CD14-positive monocyte (primary cell): ENCODE results near the gene MAPK13. TPM values are rescaled to one million over a fixed set of nuclear protein-coding genes. Genes with fewer than 3 reads are reported as not detected.

Experiments used
- DNase-seq, 3 donors: peaks; one replicate each; pipeline ENCODE4 v3.0.0-alpha.2; 2011 to 2022
- H2AFZ ChIP-seq: 2 replicates; pipeline ENCODE4 v1.6.0; 2012; ENCODE audit warnings: mild to moderate bottlenecking, low read depth, low read length, inconsistent platforms; ENCODE audit not compliant: insufficient read depth, poor library complexity, severe bottlenecking
- H3K27ac ChIP-seq, 2 donors: 1 replicate in 1 of 2; 2 replicates in 1 of 2; pipeline ENCODE4 v1.5.1; 2012 to 2013; ENCODE audit warnings: low read length in 2 of 2, control low read depth in 1 of 2, inconsistent platforms in 1 of 2, low read depth in 1 of 2, mild to moderate bottlenecking in 1 of 2
- H3K27me3 ChIP-seq, 2 donors: one replicate each; pipeline versions ENCODE4 v1.6.0 to v1.6.1; 2011 to 2013; ENCODE audit warnings: low read length in 2 of 2; ENCODE audit not compliant: control insufficient read depth in 2 of 2, insufficient read depth in 2 of 2
- H3K36me3 ChIP-seq, 2 donors: replicated peaks in 1 of 2; 1 replicate in 1 of 2; 2 replicates in 1 of 2; pipeline versions ENCODE4 v1.5.1 to v1.6.1; 2012 to 2013; ENCODE audit warnings: low read length in 2 of 2, control low read depth in 1 of 2, inconsistent platforms in 1 of 2, mild to moderate bottlenecking in 1 of 2; ENCODE audit not compliant: insufficient read depth in 2 of 2, control insufficient read depth in 1 of 2
- H3K4me1 ChIP-seq, 2 donors: 1 replicate in 1 of 2; 2 replicates in 1 of 2; pipeline versions ENCODE4 v1.5.1 to v1.6.1; 2012 to 2013; ENCODE audit warnings: low read length in 2 of 2, control low read depth in 1 of 2, inconsistent platforms in 1 of 2, mild to moderate bottlenecking in 1 of 2, moderate library complexity in 1 of 2; ENCODE audit not compliant: insufficient read depth in 2 of 2, control insufficient read depth in 1 of 2
- H3K4me2 ChIP-seq: replicated peaks from 2 replicates; pipeline ENCODE3; 2012; ENCODE audit warnings: low read length, moderate library complexity, mild to moderate bottlenecking; ENCODE audit not compliant: poor library complexity, severe bottlenecking; ENCODE audit errors: extremely low read depth
- H3K4me3 ChIP-seq, 3 experiments: fragments of 200-600 bp in 1 of 3; sonication (generic) in 1 of 3; replicated peaks in 1 of 3; 1 replicate in 2 of 3; 2 replicates in 1 of 3; pipeline ENCODE4 v1.5.1; 2011 to 2013; ENCODE audit warnings: low read length in 3 of 3, mild to moderate bottlenecking in 3 of 3, control low read depth in 2 of 3, low read depth in 2 of 3, inconsistent platforms in 1 of 3, moderate library complexity in 1 of 3
- H3K79me2 ChIP-seq: 2 replicates; pipeline ENCODE4 v1.6.0; 2012; ENCODE audit warnings: mild to moderate bottlenecking, control low read depth, inconsistent platforms, low read length, moderate library complexity; ENCODE audit not compliant: insufficient read depth
- H3K9ac ChIP-seq: 2 replicates; pipeline ENCODE4 v1.6.0; 2017; ENCODE audit warnings: low read length, mild to moderate bottlenecking; ENCODE audit not compliant: insufficient read depth, poor library complexity, severe bottlenecking
- H3K9me3 ChIP-seq, 2 donors: replicated peaks in 1 of 2; 1 replicate in 1 of 2; 2 replicates in 1 of 2; pipeline versions ENCODE4 v1.5.1 to v1.6.1; 2012 to 2013; ENCODE audit warnings: low read length in 2 of 2, control low read depth in 1 of 2; ENCODE audit not compliant: control insufficient read depth in 1 of 2, insufficient read depth in 1 of 2
- H4K20me1 ChIP-seq: 2 replicates; pipeline ENCODE4 v1.6.0; 2012; ENCODE audit warnings: mild to moderate bottlenecking, low read length, control low read depth, moderate library complexity; ENCODE audit not compliant: insufficient read depth
- H3K27ac Mint-ChIP-seq, 7 donors: one replicate each; pipeline ENCODE4 v1.8.0; 2020; ENCODE audit warnings: mild to moderate bottlenecking in 7 of 7, mixed read lengths in 7 of 7, moderate library complexity in 6 of 7, inconsistent platforms in 2 of 7
- H3K27me3 Mint-ChIP-seq, 3 donors: one replicate each; pipeline ENCODE4 v1.8.0; 2021 to 2022; ENCODE audit warnings: low read depth in 3 of 3, mild to moderate bottlenecking in 3 of 3, mixed read lengths in 3 of 3, moderate library complexity in 3 of 3, inconsistent platforms in 1 of 3
- H3K36me3 Mint-ChIP-seq, 2 donors: one replicate each; pipeline ENCODE4 v1.8.0; 2020; ENCODE audit warnings: mixed read lengths in 2 of 2, inconsistent platforms in 1 of 2, mild to moderate bottlenecking in 1 of 2
- H3K4me1 Mint-ChIP-seq: one replicate; pipeline ENCODE4 v1.8.0; 2020; ENCODE audit warnings: mild to moderate bottlenecking, mixed read lengths
- H3K4me3 Mint-ChIP-seq, 2 donors: one replicate each; pipeline ENCODE4 v1.8.0; 2020; ENCODE audit warnings: mild to moderate bottlenecking in 2 of 2, mixed read lengths in 2 of 2, moderate library complexity in 1 of 2
- H3K9me3 Mint-ChIP-seq, 7 donors: one replicate each; pipeline ENCODE4 v1.8.0; 2020 to 2022; ENCODE audit warnings: mixed read lengths in 7 of 7, mild to moderate bottlenecking in 6 of 7, moderate library complexity in 6 of 7, inconsistent platforms in 2 of 7
- WGBS: methylation state at CpG from one replicate; pipeline ENCODE4 v1.1.5; 2013; ENCODE audit warnings: missing lambda C conversion rate; ENCODE audit not compliant: insufficient coverage; 5-methylcytosine and 5-hydroxymethylcytosine counted together
- intact Hi-C, 2 donors: fragments of 100-400 bp; cut with micrococcal nuclease; formaldehyde crosslinking; loops; one replicate each; pipeline versions ENCODE4 v1.15.0 to v1.15.1; 2023
- polyA plus RNA-seq, 3 donors: library from polyadenylated mRNA; depleted of rRNA in 1 of 3; unstranded in 2 of 3; stranded (reverse) in 1 of 3; fragments of 300-500 nt in 2 of 3; fragments of >200 nt in 1 of 3; fragmentation: Illumina TruSeq in 2 of 3; gene quantifications; 1 replicate in 2 of 3; 2 replicates in 1 of 3; pipeline ENCODE4 v1.2.3, GENCODE V29; 2012 to 2021
- TF ChIP-seq, protein P1 (sequence below): fragments of 200-600 bp; IDR thresholded peaks from one replicate; pipeline ENCODE4 v1.8.0; 2022; ENCODE audit warnings: antibody characterized with exemption, mild to moderate bottlenecking

Gene MAPK13
- polyA plus RNA-seq, 3 donors = 0.88 to 9.8 (median 2.4) TPM

DNA sequence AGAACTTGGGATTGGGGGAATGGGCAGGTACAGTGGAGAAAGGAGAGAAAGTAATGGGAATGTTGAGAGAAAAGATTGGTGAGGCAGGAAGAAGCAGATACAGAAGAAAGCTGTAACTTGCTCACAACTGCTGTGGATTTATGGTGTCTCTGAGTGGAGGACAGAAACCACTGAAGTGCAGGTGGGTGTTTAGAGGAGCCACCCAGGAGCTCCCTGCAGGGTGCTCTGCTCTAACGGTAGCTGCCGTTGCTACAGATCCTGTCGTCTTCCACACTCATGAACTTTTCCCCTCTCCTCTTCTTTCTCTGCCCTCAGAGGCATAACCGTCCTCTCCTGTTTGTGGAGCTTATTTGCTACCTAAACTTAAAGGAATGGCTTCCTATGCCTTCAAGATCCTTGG, 27.5 kb upstream of the MAPK13 start:
- Mint-ChIP-seq H3K9me3 (no peaks in the 10 kb centered on the region), H3K27ac (peak overlapping the region in 5 of 7 donors; percentile 0 to 82 (median 24)), H3K36me3 (peaks cover 67 to 82% of the 10 kb centered on the region in 2 donors), H3K4me3 (no peak overlapping the region), H3K4me1 (no peaks in the 10 kb centered on the region), H3K27me3 (no peaks in the 10 kb centered on the region)
- Histone ChIP-seq H3K27ac (no peak overlapping the region), H3K79me2 (peaks cover 74% of the 10 kb centered on the region), H3K9me3 (no peaks in the 10 kb centered on the region), H3K36me3 (peaks cover 70 to 92% of the 10 kb centered on the region in 2 donors), H3K4me3 (no peak overlapping the region), H4K20me1 (peaks cover 92% of the 10 kb centered on the region), H3K9ac (no peak overlapping the region), H3K4me2 (no peak overlapping the region), H2AFZ (no peak overlapping the region), H3K4me1 (no peaks in the 10 kb centered on the region), H3K27me3 (no peaks in the 10 kb centered on the region)
- TF ChIP-seq, protein P1, sequence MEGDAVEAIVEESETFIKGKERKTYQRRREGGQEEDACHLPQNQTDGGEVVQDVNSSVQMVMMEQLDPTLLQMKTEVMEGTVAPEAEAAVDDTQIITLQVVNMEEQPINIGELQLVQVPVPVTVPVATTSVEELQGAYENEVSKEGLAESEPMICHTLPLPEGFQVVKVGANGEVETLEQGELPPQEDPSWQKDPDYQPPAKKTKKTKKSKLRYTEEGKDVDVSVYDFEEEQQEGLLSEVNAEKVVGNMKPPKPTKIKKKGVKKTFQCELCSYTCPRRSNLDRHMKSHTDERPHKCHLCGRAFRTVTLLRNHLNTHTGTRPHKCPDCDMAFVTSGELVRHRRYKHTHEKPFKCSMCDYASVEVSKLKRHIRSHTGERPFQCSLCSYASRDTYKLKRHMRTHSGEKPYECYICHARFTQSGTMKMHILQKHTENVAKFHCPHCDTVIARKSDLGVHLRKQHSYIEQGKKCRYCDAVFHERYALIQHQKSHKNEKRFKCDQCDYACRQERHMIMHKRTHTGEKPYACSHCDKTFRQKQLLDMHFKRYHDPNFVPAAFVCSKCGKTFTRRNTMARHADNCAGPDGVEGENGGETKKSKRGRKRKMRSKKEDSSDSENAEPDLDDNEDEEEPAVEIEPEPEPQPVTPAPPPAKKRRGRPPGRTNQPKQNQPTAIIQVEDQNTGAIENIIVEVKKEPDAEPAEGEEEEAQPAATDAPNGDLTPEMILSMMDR = no peak
- no CpG with 5 or more reads among the region's 4 CpGs for WGBS
- no peak for DNase-seq
- intact Hi-C loops = no loop called here

DNA sequence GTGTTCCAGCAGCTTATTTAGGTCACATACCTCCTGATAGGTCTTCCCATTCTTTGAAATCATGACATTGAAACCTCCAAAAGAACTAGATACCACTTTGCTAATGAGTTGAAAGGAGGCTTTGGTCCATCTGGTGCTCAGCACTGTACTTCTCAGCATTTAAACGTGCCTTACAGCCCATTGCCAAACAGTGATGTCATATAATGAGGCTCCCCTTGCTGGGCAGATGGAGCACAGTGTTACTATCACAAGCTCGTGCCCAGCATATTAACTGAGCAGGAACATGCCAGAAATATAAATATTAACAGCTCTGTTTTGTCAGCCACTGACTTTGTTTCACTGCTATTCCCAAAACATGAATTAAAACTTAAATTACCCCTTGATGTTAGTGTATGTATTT, 25.5 kb upstream of the MAPK13 start:
- 90% methylated on average over 1 of the region's 2 CpGs for WGBS
- Mint-ChIP-seq H3K4me1 (peaks cover 1% of the 10 kb centered on the region), H3K36me3 (peaks cover 77 to 91% of the 10 kb centered on the region in 2 donors)

More for the DNA sequence above, 25.5 kb upstream of the MAPK13 start:
- no peaks in the 10 kb centered on the region for H3K9me3 ChIP-seq
- peak overlapping the region in 1 of 2 donors; percentile 25 for H3K27ac ChIP-seq
- no peak overlapping the region for H2AFZ ChIP-seq
- H3K9ac ChIP-seq = no peak overlapping the region
- TF ChIP-seq, protein P1 = no peak
- peaks cover 91% of the 10 kb centered on the region for H4K20me1 ChIP-seq
- no peak for DNase-seq
- H3K4me3 Mint-ChIP-seq = no peak overlapping the region
- H3K4me2 ChIP-seq = no peak overlapping the region
- H3K27me3 ChIP-seq = no peaks in the 10 kb centered on the region
- H3K27me3 Mint-ChIP-seq = no peaks in the 10 kb centered on the region
- peak overlapping the region in 3 of 7 donors; percentile 30 to 77 (median 33) for H3K27ac Mint-ChIP-seq
- no peak overlapping the region for H3K4me3 ChIP-seq
- peaks cover 79% of the 10 kb centered on the region for H3K79me2 ChIP-seq
- no peaks in the 10 kb centered on the region for H3K4me1 ChIP-seq
- peaks cover 88 to 98% of the 10 kb centered on the region in 2 donors for H3K36me3 ChIP-seq
- intact Hi-C loops = no loop called here
- H3K9me3 Mint-ChIP-seq = no peaks in the 10 kb centered on the region
